Epithelial cell of proximal tubule (primary cell): ENCODE results near the gene ADIPOR2. TPM values are rescaled to one million over a fixed set of nuclear protein-coding genes. Genes with fewer than 3 reads are reported as not detected.

Source experiments
- DNase-seq: peaks from one replicate; pipeline ENCODE4 v3.0.0-alpha.2; 2011; ENCODE audit warnings: low read depth
- H3K4me3 ChIP-seq: 2 replicates; pipeline ENCODE4 v1.5.1; 2011; ENCODE audit warnings: low read depth, mild to moderate bottlenecking, low read length
- total RNA-seq: library from RNA; depleted of rRNA; stranded (reverse); fragments of >200 nt; gene quantifications from 2 replicates; pipeline ENCODE4 v1.2.3, GENCODE V29; 2015
- TF ChIP-seq, protein P1 (sequence below): conservative IDR thresholded peaks from 2 replicates; pipeline ENCODE4 v1.5.1; 2012; ENCODE audit warnings: low read depth, mild to moderate bottlenecking, low read length

The ADIPOR2 gene
- total RNA-seq, 1 donor from 2014 or later, result 22.8 TPM

DNA sequence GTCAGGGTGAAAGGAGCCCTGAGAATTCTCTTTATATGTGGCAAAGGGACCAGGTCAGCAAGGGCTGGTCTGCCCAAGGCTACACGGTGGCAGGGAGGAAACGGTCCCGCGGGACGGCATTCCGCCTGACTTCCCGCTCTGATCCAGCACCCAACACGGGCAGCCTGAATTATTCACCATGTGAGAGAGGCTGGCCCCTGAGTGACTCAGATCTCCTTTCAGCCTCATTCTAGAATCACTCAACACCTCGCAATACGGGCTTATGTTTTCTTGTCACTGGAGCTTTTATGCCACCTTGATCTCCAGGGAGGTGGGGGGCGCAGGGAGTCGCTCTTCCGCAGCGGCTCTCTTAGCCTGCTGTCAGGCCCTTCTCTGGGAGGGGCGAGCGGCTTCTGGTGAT, 138.0 kb downstream of the ADIPOR2 start:
- H3K4me3 ChIP-seq, result no peak overlapping the region
- TF ChIP-seq, protein P1, sequence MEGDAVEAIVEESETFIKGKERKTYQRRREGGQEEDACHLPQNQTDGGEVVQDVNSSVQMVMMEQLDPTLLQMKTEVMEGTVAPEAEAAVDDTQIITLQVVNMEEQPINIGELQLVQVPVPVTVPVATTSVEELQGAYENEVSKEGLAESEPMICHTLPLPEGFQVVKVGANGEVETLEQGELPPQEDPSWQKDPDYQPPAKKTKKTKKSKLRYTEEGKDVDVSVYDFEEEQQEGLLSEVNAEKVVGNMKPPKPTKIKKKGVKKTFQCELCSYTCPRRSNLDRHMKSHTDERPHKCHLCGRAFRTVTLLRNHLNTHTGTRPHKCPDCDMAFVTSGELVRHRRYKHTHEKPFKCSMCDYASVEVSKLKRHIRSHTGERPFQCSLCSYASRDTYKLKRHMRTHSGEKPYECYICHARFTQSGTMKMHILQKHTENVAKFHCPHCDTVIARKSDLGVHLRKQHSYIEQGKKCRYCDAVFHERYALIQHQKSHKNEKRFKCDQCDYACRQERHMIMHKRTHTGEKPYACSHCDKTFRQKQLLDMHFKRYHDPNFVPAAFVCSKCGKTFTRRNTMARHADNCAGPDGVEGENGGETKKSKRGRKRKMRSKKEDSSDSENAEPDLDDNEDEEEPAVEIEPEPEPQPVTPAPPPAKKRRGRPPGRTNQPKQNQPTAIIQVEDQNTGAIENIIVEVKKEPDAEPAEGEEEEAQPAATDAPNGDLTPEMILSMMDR, result no peak
- no peak for DNase-seq

DNA sequence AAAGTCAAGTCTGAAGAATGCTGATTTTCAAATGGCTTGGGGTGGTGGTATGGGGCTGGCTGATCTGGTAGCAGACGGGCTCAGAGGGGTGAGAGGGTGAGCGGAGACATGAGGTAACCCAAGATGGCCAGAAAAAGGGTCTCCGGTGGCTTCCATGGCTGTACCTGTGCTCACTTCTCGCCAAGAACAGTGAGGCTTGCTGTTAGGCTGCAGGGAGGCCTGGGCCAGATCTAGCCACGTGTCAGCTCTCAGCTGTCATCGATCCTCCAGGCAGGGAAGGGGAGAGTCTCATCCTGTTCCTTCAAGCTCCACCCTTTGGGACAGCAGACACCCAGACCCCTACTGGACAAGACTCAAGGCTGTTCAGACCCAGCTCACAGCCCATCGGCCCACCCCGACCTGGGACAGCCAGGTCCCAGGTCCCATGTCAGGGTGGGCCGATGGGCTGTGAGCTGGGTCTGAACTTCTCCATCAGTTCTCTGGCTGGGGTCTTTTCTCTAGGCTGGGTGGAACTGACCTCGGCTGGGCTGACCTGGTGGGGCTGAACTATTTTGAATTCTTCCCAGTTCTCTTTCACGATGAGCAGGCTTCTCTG, 138.5 kb downstream of the ADIPOR2 start:
- H3K4me3 ChIP-seq, result no peak overlapping the region
- no peak for DNase-seq
- TF ChIP-seq, protein P1, result no peak

DNA sequence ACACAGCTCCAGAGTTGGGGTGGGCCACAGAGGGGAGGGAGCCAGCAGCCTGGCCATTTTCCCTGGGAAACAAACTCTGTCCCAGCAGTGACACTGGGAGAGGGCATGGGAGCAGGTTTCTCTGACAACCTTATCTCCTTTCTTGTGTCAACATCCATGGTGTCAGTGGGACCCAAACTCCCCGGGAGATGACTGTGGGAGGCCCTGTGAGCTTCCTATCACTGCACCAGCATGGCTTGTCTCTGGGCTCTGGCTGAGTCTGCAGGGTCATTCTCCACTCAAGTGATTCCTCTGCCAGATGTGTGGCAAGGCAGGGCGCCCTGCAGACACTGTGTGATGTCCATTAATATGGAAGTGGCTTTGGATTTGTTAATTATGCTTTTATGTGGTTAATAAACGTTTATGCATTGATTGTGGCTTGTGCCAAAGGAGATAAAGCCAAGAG, 139.6 kb downstream of the ADIPOR2 start:
- DNase-seq, result no peak
- no peak overlapping the region for H3K4me3 ChIP-seq
- TF ChIP-seq, protein P1, result no peak

DNA sequence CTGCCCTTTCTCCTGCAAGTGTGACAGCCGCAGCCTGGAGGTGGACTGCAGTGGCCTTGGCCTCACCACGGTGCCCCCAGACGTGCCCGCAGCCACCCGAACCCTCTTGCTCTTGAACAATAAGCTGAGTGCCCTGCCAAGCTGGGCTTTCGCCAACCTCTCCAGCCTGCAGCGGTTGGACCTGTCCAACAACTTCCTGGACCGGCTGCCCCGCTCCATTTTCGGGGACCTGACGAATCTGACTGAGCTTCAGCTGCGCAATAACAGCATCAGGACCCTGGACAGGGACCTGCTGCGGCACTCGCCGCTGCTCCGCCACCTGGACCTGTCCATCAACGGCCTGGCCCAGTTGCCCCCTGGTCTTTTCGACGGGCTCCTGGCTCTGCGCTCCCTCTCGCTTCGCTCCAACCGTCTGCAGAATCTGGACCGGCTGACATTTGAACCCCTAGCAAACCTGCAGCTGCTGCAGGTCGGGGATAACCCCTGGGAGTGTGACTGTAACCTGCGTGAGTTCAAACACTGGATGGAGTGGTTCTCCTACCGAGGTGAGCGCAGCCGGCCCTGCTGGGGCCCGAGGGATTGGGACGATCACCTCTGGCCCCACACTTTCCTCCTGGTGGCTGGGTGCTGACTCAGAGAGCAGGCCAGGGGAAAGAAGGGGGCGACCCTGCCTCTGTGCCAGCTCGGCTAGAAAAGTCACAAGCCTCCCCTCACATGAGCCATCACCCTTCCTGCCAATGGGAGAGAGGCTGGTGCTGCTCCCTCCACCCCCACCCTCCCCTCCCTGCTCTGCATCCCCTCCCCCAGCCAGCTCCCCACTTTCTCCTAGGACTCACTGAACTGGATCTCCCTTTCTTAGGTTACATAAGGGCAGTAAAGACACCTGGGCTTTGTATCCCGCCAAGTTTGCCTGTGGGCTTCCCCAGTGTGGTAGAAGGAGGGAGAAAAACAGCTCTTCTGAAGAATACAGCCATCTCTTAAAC, 140.4 kb downstream of the ADIPOR2 start:
- H3K4me3 ChIP-seq, result no peak overlapping the region
- TF ChIP-seq, protein P1, result no peak
- no peak for DNase-seq

DNA sequence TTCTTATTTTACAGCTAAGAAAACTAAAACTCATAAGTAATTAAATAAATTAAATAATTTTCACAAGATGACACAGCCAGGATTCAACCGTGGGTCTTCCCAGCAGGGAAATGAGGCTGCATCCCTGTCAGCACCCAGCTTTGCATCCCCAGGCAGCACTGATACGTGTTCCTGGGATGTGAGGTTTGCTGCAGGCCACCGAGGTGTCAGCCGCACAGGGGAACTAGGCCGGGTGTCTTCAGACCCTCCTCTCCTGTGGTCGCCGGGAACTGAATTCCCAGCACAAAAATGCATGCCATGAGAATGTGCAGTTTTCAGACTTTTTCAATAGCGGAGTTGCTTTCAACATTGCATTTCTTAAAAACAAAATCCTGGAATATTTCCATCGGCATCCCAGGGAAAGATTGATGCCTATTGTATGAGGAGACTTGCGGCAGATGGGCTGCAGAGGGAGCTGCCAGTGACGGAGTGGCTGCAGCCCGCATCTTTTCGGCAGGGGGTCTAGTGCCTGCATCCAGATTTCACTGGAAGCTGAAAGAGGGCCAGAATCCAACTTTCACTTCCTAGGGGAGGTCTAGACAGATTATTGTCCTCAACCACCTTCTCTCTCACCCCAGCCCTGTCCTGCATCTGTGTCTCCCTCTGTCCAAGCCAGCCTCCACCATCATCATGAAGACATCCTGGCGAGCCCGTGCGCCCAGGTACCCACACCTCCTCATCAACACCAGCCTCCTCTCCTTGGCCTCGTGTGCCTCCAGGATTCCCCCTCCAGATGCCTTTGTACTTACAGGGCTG, 142.1 kb downstream of the ADIPOR2 start:
- TF ChIP-seq, protein P1, result no peak
- no peak for DNase-seq
- no peak overlapping the region for H3K4me3 ChIP-seq

DNA sequence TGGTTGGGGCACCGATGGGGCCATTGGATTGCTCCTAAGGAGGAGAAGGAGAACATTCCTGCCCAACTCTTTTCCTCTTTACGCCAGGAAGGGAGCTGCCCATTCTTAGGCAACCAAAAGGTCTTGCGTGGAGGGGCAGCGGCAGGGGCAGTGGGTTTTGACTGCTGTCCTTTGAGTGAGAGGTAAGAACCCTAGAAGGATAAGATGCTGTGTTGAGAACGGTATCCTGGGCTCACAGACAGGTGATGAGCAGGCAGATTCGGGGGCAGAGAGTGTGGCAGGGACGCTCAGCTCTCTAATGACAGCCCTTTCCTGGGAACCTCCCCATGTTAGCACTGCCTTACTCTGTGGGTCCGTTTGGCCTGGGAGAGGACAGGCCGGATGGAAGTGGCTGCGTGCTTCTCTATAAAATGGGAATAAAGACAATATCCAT, 142.7 kb downstream of the ADIPOR2 start:
- DNase-seq, result no peak
- TF ChIP-seq, protein P1, result no peak
- no peak overlapping the region for H3K4me3 ChIP-seq
